Sigmoid colon (tissue), 4 donors: Measurements from ENCODE around the gene NUDT21.

ENCODE experiments used
- CTCF ChIP-seq, 4 experiments: fragments of 450-650 bp in 3 of 4; fragments of 200-600 bp in 1 of 4; IDR thresholded peaks; one replicate each; pipeline ENCODE4 v1.5.1; 2016 to 2019; ENCODE audit warnings: antibody characterized with exemption in 4 of 4, mild to moderate bottlenecking in 3 of 4, moderate library complexity in 2 of 4
- EP300 ChIP-seq, 4 donors: sonication (generic); formaldehyde crosslinking; IDR thresholded peaks; one replicate each; pipeline ENCODE4 v1.6.1; 2017; ENCODE audit warnings: antibody characterized with exemption in 4 of 4

- TF ChIP-seq CTCF (IDR thresholded peaks at IDR 0.05) = no peak
- no peak for TF ChIP-seq EP300 (IDR thresholded peaks at IDR 0.05)
These were observed 28.2 kb downstream of the NUDT21 start for GRCh38 chr16:56422896-56423441.
